ENCODE measurements around the gene LOXL1.

GRCh38 chr15:73952171-73952912 is 26.1 kb downstream of the LOXL1 start:
- no peak for TF ChIP-seq GTF3A (CRISPR knock-in tag; conservative IDR thresholded peaks at IDR 0.05)
- TF ChIP-seq ZNF644 (CRISPR knock-in tag; IDR thresholded peaks at IDR 0.05; ENCODE audit: low read depth): no peak
- no peak for TF ChIP-seq MAX (IDR thresholded peaks at IDR 0.05)
